ENCODE results near the gene UGT2B15.
"Not testable (repeated sequence)": the region's sequence is repeated elsewhere in the genome, so short reads cannot be mapped to it uniquely, and the experiment has no call there.

The UGT2B15 gene

DNA sequence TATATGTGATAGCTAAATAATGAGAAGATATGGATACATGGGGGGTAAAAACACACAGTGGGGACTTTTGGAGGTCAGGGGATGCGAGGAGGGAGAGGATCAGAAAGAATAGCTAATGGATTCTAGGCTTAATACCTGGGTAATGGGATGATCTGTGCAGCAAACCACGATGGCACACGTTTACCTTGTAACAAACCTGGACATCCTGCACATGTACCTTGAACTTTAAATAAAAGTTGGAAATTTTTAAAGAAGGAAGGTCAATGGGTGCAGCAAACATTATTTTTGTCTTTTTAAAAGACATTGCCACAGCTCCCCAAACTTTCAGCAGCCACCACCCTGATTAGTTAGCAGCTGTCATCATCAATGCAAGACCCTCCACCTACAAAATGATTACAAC lies 29.7 kb upstream of the UGT2B15 start:
- H3K4me3 ChIP-seq (ENCODE audit: low read length) = no peak overlapping the region
- no peak for DNase-seq (ENCODE audit: low read depth)
- no peak for TF ChIP-seq CTCF (conservative IDR thresholded peaks at IDR 0.05; ENCODE audit: low read depth, low read length)

- DNase-seq (ENCODE audit: low read depth) = no peak
- TF ChIP-seq CTCF (conservative IDR thresholded peaks at IDR 0.05; ENCODE audit: low read depth, low read length) = no peak
These were observed 23.0 kb upstream of the UGT2B15 start for GRCh38 chr4:68693325-68694075.

DNA sequence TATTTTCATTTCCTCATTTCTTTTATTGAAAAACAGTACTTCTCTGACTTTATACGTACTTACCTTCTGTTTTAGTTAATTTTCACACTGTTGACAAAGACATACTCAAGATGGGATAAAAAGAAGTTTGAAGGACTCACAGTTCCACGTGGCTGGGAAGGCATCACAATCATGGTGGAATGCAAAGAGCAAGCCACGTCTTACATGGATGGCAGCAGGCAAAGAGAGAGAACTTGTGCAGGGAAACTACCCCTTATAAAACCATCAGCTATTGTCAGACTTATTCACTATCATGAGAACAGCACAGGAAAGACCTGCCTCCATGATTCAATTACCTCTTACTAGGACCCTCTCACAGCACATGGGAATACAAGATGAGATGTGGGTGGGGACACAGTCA lies 20.7 kb upstream of the UGT2B15 start:
- DNase-seq (ENCODE audit: low read depth) = no peak
- H3K4me3 ChIP-seq (ENCODE audit: low read length) = no peak overlapping the region
- no peak for TF ChIP-seq CTCF (conservative IDR thresholded peaks at IDR 0.05; ENCODE audit: low read depth, low read length)

More at GRCh38 chr4:68693325-68694075, 23.0 kb upstream of the UGT2B15 start:
- H3K4me3 ChIP-seq (ENCODE audit: low read length) = no peak overlapping the region

- TF ChIP-seq CTCF (conservative IDR thresholded peaks at IDR 0.05; ENCODE audit: low read depth, low read length) = no peak
- H3K4me3 ChIP-seq (ENCODE audit: low read length) = no peak overlapping the region
- no peak for DNase-seq (ENCODE audit: low read depth)
These were observed 12.6 kb upstream of the UGT2B15 start for GRCh38 chr4:68683034-68683433.

GRCh38 chr4:68681298-68681697 lies 10.8 kb upstream of the UGT2B15 start:
- not testable (repeated sequence) for DNase-seq (ENCODE audit: low read depth); H3K4me3 ChIP-seq (ENCODE audit: low read length)

GRCh38 chr4:68673143-68673542 lies 2.7 kb upstream of the UGT2B15 start:
- no peak overlapping the region for H3K4me3 ChIP-seq (ENCODE audit: low read length)
- no peak for TF ChIP-seq CTCF (conservative IDR thresholded peaks at IDR 0.05; ENCODE audit: low read depth, low read length)
- no peak for DNase-seq (ENCODE audit: low read depth)

GRCh38 chr4:68671217-68671616 lies 765 bp upstream of the UGT2B15 start:
- DNase-seq (ENCODE audit: low read depth); H3K4me3 ChIP-seq (ENCODE audit: low read length): not testable (repeated sequence)

GRCh38 chr4:68668537-68669163 lies 1.8 kb downstream of the UGT2B15 start:
- DNase-seq (ENCODE audit: low read depth); H3K4me3 ChIP-seq (ENCODE audit: low read length): not testable (repeated sequence)

DNA sequence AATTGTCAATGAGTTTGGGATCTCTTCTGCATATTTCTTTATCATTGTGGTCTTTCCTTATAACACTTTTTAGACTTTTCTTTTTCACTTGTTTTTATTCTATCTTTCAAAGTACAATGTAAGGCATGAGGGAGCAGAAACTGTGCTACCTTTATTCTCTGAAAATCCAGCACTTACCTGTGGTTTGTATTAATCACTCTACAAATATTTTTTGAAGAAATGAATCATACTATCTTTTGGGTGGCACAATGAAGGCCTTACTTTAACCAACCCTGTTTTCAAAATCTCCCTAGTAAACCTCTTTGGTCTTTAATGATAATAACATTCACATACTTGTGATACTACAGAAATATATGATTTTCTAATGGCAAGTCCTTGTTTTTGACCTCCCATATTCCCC lies 2.9 kb downstream of the UGT2B15 start:
- H3K4me3 ChIP-seq (ENCODE audit: low read length); DNase-seq (ENCODE audit: low read depth): not testable (repeated sequence)

GRCh38 chr4:68664721-68665120 lies 5.7 kb downstream of the UGT2B15 start:
- DNase-seq (ENCODE audit: low read depth); H3K4me3 ChIP-seq (ENCODE audit: low read length): not testable (repeated sequence)

GRCh38 chr4:68662836-68663574 lies 7.4 kb downstream of the UGT2B15 start:
- not testable (repeated sequence) for DNase-seq (ENCODE audit: low read depth)

More at GRCh38 chr4:68662836-68663574, 7.4 kb downstream of the UGT2B15 start:
- not testable (repeated sequence) for H3K4me3 ChIP-seq (ENCODE audit: low read length)

Data from retinal pigment epithelial cell (primary cell).